KMS-11 (cell line): ENCODE measurements around the gene USP9Y.

Experiments
- H2AFZ ChIP-seq: fragments of 200-600 bp; sonication (generic); 2 replicates; pipeline ENCODE4 v1.6.1; 2016; ENCODE audit warnings: antibody characterized with exemption, mixed run types, low read depth
- H3K27ac ChIP-seq: fragments of 200-600 bp; sonication (generic); 2 replicates; pipeline ENCODE4 v1.6.1; 2016; ENCODE audit warnings: mild to moderate bottlenecking, mixed run types
- H3K27me3 ChIP-seq: fragments of 200-600 bp; sonication (generic); 2 replicates; pipeline ENCODE4 v1.6.1; 2017; ENCODE audit warnings: mild to moderate bottlenecking, low read depth, mixed run types, moderate library complexity; ENCODE audit not compliant: insufficient read depth
- H3K36me3 ChIP-seq: fragments of 200-600 bp; sonication (generic); 2 replicates; pipeline ENCODE4 v1.6.1; 2017; ENCODE audit warnings: mild to moderate bottlenecking, mixed run types; ENCODE audit not compliant: insufficient read depth
- H3K4me1 ChIP-seq: fragments of 200-600 bp; sonication (generic); 2 replicates; pipeline ENCODE4 v1.6.1; 2016; ENCODE audit warnings: mild to moderate bottlenecking, low read depth, mixed run types; ENCODE audit not compliant: poor library complexity, severe bottlenecking
- H3K4me2 ChIP-seq: fragments of 200-600 bp; sonication (generic); 2 replicates; pipeline ENCODE4 v1.7.0; 2016; ENCODE audit warnings: mild to moderate bottlenecking, mixed run types
- H3K4me3 ChIP-seq: fragments of 200-600 bp; sonication (generic); IDR thresholded peaks from 2 replicates; pipeline ENCODE4 v1.6.1; 2017; ENCODE audit warnings: low read depth, low read length, mixed read lengths; ENCODE audit not compliant: insufficient read depth
- H3K79me2 ChIP-seq: fragments of 200-600 bp; sonication (generic); 2 replicates; pipeline ENCODE4 v1.6.1; 2016; ENCODE audit warnings: low read depth, mixed run types; ENCODE audit not compliant: insufficient read depth
- H3K9ac ChIP-seq: fragments of 200-600 bp; sonication (generic); 2 replicates; pipeline ENCODE4 v1.6.1; 2016; ENCODE audit warnings: mild to moderate bottlenecking, mixed run types
- H4K20me1 ChIP-seq: fragments of 200-600 bp; sonication (generic); 2 replicates; pipeline ENCODE4 v1.6.1; 2016; ENCODE audit warnings: mild to moderate bottlenecking, mixed run types; ENCODE audit not compliant: insufficient read depth
- TF ChIP-seq, protein P1 (sequence below): fragments of 200-600 bp; sonication (generic); conservative IDR thresholded peaks from 2 replicates; pipeline ENCODE4 v1.6.1; 2017; ENCODE audit warnings: low read depth, mild to moderate bottlenecking, antibody characterized with exemption, low read length, moderate library complexity, mixed read lengths

The USP9Y gene

DNA sequence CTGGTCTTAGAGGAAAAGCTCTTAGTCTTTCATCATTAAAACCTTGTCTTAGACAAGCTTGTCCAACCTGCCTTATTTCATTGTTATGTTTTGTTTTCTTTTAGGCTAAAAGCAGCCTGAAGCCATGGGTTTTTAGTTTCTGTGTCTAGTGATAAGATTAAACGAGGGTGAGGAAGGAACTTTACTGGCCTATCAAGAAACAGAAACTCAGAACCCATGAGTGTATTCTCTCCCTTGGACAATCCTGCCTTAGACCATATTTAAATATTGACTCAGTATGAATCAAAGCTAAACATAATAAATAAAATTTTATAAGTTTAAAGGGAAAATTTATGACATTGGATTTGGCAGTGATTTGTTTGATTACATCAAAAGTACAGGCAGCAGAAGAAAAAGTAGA, 122.4 kb downstream of the USP9Y start:
- no peaks in the 10 kb centered on the region for H3K79me2 ChIP-seq
- TF ChIP-seq, protein P1, sequence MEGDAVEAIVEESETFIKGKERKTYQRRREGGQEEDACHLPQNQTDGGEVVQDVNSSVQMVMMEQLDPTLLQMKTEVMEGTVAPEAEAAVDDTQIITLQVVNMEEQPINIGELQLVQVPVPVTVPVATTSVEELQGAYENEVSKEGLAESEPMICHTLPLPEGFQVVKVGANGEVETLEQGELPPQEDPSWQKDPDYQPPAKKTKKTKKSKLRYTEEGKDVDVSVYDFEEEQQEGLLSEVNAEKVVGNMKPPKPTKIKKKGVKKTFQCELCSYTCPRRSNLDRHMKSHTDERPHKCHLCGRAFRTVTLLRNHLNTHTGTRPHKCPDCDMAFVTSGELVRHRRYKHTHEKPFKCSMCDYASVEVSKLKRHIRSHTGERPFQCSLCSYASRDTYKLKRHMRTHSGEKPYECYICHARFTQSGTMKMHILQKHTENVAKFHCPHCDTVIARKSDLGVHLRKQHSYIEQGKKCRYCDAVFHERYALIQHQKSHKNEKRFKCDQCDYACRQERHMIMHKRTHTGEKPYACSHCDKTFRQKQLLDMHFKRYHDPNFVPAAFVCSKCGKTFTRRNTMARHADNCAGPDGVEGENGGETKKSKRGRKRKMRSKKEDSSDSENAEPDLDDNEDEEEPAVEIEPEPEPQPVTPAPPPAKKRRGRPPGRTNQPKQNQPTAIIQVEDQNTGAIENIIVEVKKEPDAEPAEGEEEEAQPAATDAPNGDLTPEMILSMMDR, result no peak
- H3K27ac ChIP-seq, result no peak overlapping the region

DNA sequence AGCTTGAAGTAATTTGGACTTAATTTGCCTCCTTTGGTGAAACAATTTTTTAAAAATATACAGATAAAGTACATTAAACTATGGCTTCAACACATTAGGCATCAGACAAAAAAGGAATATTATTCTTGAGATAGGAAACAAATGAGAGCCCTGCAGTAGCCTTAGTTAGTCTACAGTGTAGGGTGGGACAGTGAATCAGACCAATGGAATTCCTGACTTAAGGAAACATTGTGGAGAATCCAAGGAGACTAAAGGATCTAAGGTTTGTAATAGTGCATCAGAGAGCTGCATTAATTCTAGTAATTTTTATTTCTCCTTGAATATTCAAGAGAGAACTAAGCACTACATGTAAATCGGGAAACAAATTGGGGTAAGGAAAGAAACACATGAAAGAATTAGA, 125.8 kb downstream of the USP9Y start:
- no peak overlapping the region for H2AFZ ChIP-seq
- no peaks in the 10 kb centered on the region for H3K36me3 ChIP-seq
- no peak overlapping the region for H3K4me3 ChIP-seq
- no peaks in the 10 kb centered on the region for H4K20me1 ChIP-seq
- no peak overlapping the region for H3K27ac ChIP-seq
- no peaks in the 10 kb centered on the region for H3K4me1 ChIP-seq
- no peaks in the 10 kb centered on the region for H3K27me3 ChIP-seq
- no peak overlapping the region for H3K9ac ChIP-seq
- no peaks in the 10 kb centered on the region for H3K79me2 ChIP-seq
- TF ChIP-seq, protein P1, result no peak
- H3K4me2 ChIP-seq, result no peak overlapping the region

More for the DNA sequence above, 122.4 kb downstream of the USP9Y start:
- Histone ChIP-seq H2AFZ (no peak overlapping the region), H3K4me2 (no peak overlapping the region), H4K20me1 (no peaks in the 10 kb centered on the region), H3K36me3 (no peaks in the 10 kb centered on the region), H3K9ac (no peak overlapping the region), H3K27me3 (no peaks in the 10 kb centered on the region), H3K4me1 (no peaks in the 10 kb centered on the region), H3K4me3 (no peak overlapping the region)

DNA sequence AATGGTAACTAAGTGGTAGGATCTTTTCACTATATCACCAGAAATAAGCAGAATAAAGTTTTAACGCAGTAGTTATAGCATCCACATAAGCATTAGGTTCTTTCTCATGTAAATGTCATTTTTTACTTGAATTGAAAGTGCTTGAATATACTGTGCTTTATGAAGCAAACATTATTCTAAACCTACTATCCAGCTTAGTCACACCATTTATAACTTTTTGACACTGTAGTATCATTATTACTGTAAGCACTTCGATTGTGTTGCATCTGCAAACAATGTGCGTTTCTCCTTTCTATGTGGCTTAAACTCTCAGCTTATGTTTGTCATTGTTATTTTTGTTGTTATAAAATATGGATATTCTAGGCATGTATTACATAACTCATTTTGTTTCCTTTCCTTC, 132.3 kb downstream of the USP9Y start:
- Histone ChIP-seq H3K4me3 (no peak overlapping the region), H3K4me2 (no peak overlapping the region), H3K9ac (no peak overlapping the region), H4K20me1 (no peaks in the 10 kb centered on the region), H3K79me2 (no peaks in the 10 kb centered on the region), H3K4me1 (no peaks in the 10 kb centered on the region), H2AFZ (no peak overlapping the region), H3K27me3 (no peaks in the 10 kb centered on the region), H3K27ac (no peak overlapping the region), H3K36me3 (no peaks in the 10 kb centered on the region)
- TF ChIP-seq, protein P1, result no peak

DNA sequence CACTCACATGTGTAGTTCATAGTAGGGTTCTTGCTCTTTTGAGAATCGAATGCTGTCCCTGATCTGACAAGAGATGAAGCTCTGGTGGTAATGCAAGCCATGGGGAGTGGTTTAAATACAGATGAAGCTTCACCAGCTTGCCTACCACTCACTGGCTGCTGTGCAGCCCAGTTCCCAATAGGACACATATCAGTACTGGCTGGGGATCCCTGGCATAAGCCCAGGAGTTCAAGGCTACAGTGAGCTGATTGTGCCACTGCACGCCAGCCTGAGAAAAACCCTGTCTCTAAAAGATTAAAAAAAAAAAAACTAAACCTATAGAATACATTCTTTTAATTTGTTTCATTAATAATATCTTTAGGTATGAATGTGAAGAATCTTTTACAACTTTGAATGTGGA, 136.5 kb downstream of the USP9Y start:
- Histone ChIP-seq H3K9ac (no peak overlapping the region), H3K27ac (no peak overlapping the region), H3K4me1 (no peaks in the 10 kb centered on the region), H3K4me3 (no peak overlapping the region), H3K36me3 (no peaks in the 10 kb centered on the region), H3K79me2 (no peaks in the 10 kb centered on the region), H3K27me3 (no peaks in the 10 kb centered on the region), H3K4me2 (no peak overlapping the region), H2AFZ (no peak overlapping the region), H4K20me1 (no peaks in the 10 kb centered on the region)
- TF ChIP-seq, protein P1, result no peak

DNA sequence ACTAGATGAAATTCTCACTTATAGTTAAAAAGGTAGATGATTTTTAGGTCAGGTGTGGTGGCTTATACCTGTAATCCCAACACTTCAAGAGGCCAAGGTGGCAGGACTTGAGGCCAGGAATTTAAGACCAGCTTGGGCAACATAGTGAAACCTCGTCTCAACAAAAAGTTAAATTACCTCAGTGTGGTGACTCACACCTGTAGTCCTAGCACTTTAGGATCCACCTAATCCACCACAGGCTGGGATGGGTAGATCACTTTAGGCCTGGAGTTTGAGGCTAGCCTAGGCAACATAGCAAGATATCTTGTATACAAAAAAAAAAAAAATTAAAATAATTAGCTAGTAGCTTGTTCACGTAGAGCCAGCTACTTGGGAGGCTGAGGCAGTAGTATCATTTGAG, 140.3 kb downstream of the USP9Y start:
- TF ChIP-seq, protein P1, result no peak
- H2AFZ ChIP-seq, result no peak overlapping the region
- H3K27me3 ChIP-seq, result no peaks in the 10 kb centered on the region
- H3K27ac ChIP-seq, result no peak overlapping the region
- no peak overlapping the region for H3K9ac ChIP-seq
- no peak overlapping the region for H3K4me3 ChIP-seq
- no peaks in the 10 kb centered on the region for H3K36me3 ChIP-seq
- no peak overlapping the region for H3K4me2 ChIP-seq
- no peaks in the 10 kb centered on the region for H4K20me1 ChIP-seq
- no peaks in the 10 kb centered on the region for H3K79me2 ChIP-seq
- H3K4me1 ChIP-seq, result no peaks in the 10 kb centered on the region
